GM21825 (cell line): ENCODE results near the gene GPC5.
"Not testable (repeated sequence)": the region's sequence is repeated elsewhere in the genome, so short reads cannot be mapped to it uniquely, and the experiment has no call there.

Experiments used
- ATAC-seq: cut with Tn5 transposase; IDR thresholded peaks from one replicate; pipeline ENCODE4 v1.9.1; 2021; ENCODE audit warnings: mild to moderate bottlenecking, moderate library complexity; ENCODE audit not compliant: unreplicated experiment

Gene GPC5

DNA sequence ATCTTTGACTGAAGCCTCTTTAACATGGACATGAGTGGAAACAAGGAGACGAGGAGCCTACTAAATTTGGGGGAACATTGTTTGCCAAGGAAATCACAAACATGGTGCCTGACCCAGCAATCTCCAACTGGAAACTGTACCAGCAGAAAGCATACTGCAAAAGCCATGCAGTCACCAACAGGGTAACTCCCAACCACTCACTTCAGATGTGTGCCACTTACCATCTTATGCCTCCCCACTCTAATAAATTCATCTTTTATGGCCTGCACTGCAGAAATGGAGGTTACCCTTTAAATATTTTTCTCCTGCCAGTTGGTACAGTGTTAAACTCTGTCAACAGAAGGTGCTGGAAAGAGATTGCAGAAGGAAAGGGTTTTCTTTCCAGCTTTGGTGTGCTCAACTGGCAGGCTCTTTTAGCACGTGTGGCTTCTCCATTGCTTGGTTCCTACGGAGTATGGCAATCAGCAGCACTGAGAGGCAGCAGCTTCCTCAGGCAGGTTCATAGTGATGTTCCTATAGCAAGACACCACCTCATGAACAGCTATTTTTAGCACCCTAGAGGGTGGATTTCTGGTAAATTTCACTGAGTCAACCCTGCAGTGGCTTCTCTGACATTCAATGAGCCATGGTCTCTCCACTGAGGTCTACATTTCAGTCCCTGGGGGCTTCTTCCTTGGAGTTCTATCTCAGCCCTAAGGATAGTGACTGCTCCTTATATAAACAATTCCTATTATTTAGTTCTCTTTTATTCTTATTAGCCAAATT is 29.6 kb upstream of the GPC5 start:
- ATAC-seq, result peak; percentile 38

DNA sequence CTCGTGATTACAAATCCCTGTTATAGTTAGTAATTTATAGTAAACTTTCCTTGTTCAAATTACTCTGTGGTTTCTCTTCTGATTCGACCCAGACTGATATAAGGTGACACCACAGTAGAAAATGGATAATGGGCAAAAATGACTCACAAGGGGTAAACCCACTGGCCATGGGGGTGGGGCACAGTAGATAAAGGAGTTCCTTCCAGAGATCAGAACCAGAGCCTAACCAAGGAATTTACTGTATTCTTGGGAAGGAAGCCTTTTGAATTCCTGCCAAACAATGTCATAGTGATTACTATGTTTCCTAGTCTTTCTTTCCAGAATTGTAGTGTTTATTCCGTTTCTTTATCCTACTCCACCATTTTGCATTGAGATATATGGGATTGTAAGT is 29.0 kb upstream of the GPC5 start:
- ATAC-seq, result peak; percentile 37

DNA sequence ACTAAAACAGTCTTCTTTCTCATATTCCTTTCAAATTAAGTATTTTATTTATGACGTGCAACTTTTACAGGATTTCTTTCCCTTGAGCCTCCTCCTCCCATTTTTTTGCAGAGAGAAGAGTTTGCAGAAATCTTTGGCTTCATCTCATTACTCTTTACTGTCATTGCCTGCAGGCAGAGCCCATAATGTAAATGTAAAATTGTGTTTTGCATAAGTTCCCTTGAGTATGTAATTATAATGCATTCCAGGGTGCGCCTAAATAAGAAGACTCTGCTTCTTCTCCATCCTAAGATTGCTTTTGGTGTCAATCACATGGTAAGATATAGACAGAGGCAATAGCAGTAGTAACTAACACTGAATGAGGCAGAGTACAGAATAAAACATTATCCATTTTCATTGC is 27.9 kb upstream of the GPC5 start:
- no peak for ATAC-seq

DNA sequence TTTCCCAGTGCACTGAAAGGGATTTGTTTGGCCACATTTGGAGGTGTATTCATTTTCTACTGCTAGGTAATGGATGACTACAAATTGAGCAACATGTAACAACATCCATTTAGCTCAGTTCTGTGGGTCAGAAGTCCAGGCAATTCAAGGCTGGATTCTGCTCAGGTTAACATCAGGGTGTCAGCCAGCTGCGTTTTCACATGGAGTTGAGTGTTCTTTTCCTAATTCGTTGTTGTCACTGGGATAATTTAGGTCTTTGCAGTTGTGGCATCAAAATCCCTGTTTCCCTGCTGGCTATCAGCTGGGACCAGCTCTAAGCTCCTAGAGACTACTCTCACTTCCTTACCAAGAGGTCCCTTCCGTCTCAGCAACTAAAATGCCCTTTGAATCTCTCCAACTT is 25.5 kb upstream of the GPC5 start:
- ATAC-seq, result no peak

DNA sequence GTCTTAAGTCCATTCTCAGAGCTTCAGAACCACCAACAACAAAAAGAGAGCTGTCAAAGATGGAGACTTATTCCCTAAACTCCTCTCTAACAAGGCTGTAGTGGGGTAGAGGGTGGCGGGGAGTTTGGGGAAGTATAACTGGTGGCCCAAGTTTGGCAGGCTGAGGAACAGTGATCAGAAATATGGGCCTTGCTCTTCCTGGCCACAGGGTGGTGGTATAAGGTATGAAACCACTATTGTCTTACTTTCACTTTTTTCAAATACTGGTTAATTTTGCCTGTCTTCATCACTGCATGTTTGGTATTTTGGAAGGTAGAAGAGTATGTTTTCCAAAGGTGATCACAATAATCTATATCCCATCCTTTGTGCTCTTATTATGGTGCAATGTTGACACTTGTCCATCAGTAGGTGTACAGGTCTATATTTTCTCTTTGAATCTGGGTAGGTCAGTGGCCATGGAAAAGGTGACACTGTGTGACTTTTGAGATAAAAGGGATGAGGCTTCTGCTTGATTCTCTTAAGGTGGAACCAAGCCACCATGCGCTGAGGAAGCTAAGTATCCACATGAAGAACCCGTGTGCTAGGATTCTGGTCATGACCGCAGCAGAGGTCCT is 23.2 kb upstream of the GPC5 start:
- peak; percentile 97 for ATAC-seq

DNA sequence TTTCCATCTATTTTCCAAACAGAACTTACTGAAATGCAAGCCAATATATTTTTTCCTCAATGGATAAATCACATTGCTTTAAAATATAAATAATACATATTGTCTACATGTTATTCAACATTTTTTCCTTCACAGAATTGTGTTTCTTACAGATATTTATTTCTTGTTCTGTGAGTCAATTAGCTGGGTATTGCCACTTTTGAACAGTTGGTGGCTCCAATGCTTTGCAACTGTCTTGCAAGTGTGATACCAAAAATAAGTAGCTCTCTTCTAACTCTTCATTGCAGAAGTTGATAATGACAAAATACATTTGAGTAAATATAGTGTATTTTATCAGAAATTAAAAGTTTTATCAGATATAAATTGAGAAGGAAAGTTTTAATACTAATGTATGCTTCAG is 17.1 kb upstream of the GPC5 start:
- ATAC-seq, result no peak

DNA sequence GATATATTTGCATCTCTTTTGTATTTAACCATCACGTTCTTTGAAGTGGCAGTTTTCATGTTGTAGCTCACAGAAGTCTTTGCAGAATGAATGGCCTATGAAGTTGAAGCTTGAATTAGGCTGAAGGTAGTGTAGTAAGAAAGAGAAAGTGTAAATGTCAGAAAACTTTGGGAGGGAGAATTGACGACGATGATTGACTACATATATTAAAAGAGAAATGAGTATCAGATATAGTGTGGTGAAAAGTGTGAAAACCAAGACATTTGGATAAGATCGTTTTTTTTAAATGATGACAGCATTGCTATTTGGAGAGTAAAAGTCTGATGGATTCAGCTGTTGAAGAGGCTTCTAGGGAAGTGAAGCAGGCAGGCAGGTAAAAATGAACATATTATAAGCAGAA is 14.6 kb upstream of the GPC5 start:
- no peak for ATAC-seq

DNA sequence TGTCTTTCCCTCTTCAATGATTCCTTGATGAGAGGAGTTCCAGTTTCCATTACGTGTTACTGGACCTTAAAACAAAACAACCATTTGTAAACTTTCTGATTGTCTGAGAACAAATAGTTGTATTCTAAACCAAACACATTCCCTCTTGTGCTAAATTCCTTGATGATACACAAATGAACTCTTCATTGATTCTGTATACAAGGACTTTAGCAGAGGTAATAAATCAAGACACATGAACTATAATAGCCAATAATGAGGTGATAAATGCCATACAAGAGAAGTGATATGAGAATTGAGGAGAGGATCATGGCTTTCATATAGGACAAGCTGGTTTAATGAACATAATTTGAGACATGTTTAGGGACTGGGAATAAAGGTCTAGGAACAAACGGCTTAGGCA is 13.5 kb upstream of the GPC5 start:
- no peak for ATAC-seq

DNA sequence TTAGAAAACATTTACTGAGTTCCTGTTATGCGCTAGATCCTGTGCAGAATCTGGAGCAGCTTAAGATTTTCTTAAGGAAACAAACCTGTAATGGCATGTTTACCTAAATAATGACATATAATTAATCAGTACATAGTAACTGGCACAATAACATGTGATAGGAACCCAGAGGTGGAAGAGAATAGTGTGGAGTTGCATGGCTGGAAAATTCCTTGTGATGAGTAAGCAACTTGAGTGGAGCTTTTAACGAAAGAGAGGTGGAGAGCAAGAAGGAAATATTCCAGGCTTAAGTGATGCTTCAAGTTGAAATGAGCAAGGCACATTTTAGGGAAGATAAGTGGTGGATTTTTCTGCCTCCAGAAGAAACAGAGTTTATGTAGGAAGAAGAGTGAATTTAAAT is 9.2 kb upstream of the GPC5 start:
- no peak for ATAC-seq

DNA sequence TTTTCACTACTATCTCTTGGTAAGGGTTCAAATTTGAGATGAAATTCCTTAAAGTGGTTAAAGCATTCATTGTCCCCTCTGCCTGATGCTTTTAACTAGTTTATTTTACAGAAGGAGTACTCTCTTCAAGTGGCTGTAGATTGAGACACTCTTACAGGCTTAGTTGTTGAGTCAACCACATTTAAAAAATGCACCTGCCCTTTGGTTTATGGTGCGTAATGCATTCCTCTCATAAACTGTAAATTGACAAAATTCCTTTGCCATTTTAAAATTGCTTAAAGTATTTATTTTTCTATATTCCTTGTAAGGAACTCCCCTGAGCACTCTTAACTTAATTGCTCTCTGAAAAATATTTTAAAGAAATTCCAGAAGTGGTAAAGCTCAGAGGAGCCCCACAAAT is 826 bp upstream of the GPC5 start:
- no peak for ATAC-seq

DNA sequence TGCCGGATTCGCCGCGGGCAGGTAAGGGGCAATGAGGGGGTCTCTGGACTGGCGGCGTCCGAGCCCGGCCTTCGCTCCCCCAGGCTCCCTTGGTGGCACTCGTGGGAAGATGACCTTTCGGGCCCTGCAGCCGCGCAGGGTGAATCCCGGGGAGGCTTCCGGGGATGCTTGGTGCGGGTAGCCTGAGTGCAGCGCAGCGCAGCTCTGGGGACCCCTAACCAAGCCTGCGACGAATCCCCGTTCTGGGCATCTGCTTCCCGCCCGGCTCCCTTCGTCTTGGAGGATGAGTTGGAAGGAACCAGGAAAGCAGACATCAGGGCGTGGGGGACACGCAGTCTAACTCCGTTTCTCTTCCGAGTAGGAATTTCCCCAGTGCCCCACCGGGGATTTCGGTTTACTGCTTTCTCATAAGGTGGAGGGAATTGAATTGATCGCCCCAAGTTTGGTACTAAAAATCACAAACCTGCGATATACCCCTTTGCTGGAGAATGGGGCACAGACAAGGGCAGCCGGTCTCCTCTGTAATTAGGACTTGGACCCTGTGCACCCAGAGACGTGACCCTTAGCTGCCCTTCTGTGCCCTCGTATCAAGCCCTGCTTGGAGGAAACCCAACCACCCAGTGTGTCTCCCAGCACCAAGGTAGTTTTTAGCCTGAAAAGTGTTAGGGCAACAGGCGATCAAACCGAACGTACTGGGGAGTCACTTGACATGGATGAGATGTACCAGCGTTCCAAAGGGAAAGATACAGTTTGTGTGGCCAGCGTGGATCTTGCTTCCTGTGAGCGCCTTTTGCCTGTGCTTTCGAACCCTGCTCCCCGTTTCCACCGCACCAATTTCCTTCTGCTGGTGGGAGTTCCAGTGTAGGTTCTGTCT is 1.0 kb downstream of the GPC5 start:
- peak; percentile 14 for ATAC-seq

DNA sequence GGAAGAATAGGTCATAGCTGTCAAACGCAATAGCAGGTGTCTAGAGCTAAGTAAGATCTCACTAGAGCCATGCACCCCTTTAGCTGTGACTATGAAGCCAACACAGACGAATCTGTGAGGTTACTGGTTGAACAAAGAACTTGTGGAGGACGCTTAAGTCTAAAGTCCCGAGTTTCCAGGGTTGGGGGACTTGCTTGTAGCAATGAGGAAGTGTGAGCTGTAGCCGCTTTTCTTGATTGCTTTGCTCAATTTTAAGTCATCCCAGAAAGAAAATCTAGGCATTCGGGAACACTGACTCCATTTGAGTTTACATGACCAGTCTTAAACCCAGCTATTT is 1.6 kb downstream of the GPC5 start:
- ATAC-seq, result no peak

DNA sequence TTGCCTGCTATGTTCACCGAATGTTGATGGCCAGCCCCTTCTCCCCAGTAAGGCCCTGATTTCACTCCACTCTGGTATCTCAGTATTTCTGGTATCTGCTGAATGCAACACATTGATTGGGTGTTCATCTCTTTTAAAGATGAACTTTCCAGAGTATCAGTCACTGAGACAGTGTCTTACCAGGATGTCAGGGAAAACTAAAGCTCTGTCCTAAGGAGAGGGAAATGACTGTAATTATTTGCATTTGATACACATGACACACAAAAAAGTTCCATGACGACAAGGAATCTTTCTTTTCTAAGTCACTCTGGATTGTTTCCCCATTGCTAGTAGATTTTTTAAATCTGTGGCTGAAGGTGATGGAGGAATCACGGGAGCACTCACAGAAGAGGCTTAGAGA is 2.2 kb downstream of the GPC5 start:
- ATAC-seq, result no peak

DNA sequence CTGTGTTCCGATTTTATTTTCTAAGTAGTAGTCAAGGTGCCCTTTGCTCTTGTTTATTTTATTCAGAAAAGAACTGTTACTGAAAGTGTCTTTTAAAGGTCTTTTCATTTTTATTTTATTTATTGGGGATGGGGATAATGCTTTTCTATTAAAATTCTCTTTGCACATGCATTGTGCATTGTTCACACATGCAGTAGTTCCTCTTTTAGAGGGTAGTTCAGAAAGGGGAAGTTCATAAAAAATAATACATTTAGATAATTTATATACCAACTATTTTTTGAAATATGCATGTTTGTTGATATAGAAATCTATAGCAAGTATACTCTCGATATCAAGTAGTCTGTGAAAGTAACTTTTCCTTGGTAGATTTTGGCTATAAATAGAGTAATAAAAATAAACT is 3.5 kb downstream of the GPC5 start:
- ATAC-seq, result no peak

DNA sequence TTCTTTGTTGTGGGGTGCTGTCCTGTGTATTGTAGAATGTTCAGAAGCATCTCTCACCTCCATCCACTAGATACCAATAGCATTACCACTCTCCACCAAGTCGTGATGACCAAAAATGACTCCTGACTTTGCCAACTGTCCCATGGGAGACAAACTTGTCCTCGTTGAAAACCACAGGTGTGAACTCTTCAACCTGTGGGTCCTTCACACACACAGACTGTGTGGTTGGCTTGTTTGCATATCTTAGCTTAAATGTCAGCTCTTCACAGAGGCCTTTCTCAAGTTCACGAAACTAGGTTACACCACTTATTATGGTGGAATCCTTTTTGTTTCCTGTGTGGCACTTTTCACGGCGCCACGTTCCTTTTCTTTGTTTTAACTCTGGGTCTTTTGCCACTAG is 6.8 kb downstream of the GPC5 start:
- ATAC-seq, result peak; percentile 57

DNA sequence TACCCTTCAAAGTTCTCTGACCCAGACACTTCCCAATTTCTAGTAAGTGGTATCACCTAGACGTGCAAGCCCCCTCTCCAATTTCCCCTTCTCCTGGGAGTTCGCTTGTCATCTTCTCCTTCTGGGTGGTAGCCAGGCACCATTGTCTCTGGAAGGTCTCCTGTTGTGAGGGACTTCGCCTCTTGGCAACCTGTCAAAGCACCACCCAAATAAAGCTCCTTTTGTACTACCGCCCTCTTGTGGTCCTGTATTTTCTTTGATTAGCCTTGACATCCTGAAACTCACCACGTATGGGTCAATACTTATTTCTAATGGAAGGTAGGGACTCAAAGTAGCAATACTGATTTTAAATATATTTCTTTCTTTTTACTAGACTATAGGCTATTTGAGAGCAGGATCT is 8.2 kb downstream of the GPC5 start:
- ATAC-seq, result peak; percentile 54

DNA sequence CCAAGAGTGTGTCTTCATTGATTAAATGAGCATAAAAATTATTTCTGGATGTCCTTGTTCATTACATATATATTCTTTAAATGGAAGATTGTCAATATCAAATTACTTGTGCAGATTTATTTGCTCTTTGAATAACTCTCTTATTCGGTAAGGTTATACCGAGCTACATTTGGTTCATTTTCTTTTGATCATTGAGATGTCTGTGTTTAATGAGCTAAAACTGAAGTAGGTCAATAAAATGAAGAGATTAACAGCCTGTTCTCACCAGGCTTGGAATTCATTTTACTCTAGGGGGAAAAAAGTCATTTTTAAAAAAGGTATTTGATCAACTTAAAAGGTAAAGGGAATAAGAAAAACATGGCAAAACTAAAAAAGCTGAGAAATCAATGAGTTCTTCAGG is 10.6 kb downstream of the GPC5 start:
- ATAC-seq, result no peak

DNA sequence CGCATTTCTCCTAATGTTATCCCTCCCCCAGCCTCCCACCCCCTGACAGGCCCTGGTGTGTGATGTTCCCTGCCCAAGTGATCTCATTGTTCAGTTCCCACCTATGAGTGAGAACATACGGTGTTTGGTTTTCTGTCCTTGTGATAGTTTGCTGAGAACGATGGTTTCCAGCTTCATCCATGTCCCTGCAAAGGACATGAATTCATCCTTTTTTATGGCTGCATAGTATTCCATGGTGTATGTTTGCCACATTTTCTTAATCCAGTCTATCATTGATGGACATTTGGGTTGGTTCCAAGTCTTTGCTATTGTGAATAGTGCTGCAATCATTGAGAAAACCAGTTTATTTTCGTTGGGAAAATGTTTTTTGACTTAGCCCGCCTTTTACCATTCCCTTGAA is 18.2 kb downstream of the GPC5 start:
- not testable (repeated sequence) for ATAC-seq

DNA sequence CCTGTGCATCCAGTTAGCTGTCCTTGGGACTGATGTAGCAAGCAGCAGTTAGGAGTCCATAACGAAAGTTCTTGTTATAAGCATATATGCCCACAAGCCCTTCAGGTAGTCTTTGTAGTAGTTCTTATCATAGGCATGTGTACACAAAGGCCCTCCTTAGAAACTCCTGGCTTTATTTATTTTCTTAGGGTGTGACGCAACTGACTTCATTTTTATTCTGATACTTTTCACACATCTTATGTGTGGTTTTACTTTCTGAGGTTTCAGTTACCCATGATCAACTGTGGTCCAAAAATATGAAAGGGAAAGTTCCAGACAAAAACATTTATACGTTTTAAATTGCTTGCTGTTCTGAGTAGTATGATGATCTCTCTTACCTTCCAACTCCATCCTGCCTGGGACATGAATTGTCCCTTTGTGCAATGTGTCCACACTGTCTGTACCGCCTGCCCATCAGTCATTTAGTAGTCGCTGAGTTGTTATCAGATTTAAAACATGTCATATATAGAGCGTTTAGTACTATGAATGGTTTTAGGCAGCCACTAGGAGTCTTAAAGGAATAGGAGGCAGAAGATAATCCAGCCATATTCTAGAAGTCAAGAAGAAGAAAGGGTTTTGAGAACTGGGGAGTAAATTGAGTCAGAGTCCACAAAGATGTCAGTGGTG is 19.4 kb downstream of the GPC5 start:
- no peak for ATAC-seq

DNA sequence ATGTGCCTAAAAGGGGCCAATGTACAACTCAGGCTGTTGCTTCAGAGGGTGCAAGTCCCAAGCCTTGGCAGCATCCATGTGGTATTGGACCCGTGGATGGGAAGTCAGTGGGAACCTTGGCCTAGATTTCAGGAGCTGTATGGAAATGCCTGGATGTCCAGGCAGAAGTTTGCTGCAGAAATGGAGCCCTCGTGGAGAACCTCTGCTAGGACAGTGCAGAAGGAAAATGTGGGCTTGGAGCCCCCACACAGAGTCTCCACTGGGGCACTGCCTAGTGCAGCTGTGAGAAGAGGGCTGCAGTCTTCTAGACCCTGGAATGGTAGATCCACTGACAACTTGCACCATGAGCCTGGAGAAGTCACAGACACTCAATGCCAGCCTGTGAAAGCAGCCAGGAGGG is 28.5 kb downstream of the GPC5 start:
- ATAC-seq, result no peak

DNA sequence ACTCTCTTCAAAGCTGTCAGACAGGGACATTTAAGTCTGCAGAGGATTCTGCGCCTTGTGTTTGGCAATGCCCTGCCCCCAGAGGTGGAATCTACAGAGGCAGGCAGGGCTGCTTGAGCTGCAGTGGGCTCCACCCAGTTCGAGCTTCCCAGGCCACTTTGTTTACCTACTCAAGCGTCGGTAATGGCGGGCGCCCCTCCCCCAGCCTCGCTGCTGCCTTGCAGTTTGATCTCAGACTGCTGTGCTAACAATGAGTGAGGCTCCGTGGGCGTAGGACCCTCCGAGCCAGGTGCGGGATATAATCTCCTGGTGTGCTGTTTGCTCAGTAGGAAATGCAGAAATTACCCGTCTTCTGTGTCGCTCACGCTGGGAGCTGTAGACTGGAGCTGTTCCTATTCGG is 40.3 kb downstream of the GPC5 start:
- ATAC-seq, result not testable (repeated sequence)

DNA sequence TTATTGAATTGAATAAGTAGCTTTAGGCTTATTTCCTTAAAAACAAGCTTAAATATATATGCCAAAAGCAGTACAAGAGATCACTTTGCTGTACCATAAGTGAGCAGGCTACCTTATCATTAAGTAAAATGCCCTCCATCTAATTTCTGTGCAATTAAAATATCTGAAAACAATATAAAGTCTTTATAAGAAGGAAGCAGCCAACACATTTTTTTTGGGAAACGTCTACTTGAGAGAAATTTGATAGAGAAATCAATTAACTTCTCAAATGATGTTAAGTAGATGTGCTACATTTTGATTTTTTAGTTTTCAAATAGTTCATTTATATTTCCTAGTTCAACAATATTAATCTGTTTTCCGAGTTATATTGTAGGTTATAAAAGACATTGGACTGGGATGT is 52.5 kb downstream of the GPC5 start:
- no peak for ATAC-seq
